ENCODE data around the gene GREM2. TPM values are rescaled to one million over a fixed set of nuclear protein-coding genes. Genes with fewer than 3 reads are reported as not detected.

GREM2 gene
- total and polyA plus RNA-seq, 2 experiments from 2014 or later, result 0.18 to 0.21 TPM

- H3K9me2 ChIP-seq (ENCODE audit: insufficient read depth), result no peaks in the 10 kb centered on the region
- no peaks in the 10 kb centered on the region for H3K4me1 ChIP-seq (ENCODE audit: insufficient read depth)
- no peaks in the 10 kb centered on the region for H3K36me3 ChIP-seq (ENCODE audit: insufficient read depth)
- H3K27ac ChIP-seq (ENCODE audit: low read depth), result no peak overlapping the region
- H3K4me2 ChIP-seq, result no peak overlapping the region
- TF ChIP-seq JUNB (IDR thresholded peaks at IDR 0.05; ENCODE audit: unreplicated experiment) (no peak), STAT1 (IDR thresholded peaks at IDR 0.05; ENCODE audit: unreplicated experiment) (no peak), CTCF (conservative IDR thresholded peaks at IDR 0.05; ENCODE audit: low read depth in 2 of 2) (no peak), CREB1 (CRISPR knock-in tag; IDR thresholded peaks at IDR 0.05; ENCODE audit: low read depth) (no peak), ZNF114 (CRISPR knock-in tag; IDR thresholded peaks at IDR 0.05) (no peak), ZNF462 (CRISPR knock-in tag; IDR thresholded peaks at IDR 0.05) (no peak), ETS1 (IDR thresholded peaks at IDR 0.05) (no peak)
- no peak for DNase-seq (ENCODE audit: low spot score)
- Mint-ChIP-seq H3K27ac (no peak overlapping the region), H3K27me3 (ENCODE audit: insufficient read depth, low read depth, poor library complexity) (peaks cover 3% of the 10 kb centered on the region), H3K4me1 (no peaks in the 10 kb centered on the region), H3K9me3 (no peaks in the 10 kb centered on the region), H3K4me3 (no peak overlapping the region), H3K36me3 (ENCODE audit: low read depth) (no peaks in the 10 kb centered on the region)
- no peak overlapping the region for H3K4me3 ChIP-seq
- no peaks in the 10 kb centered on the region for H4K20me1 ChIP-seq (replicated peaks; ENCODE audit: insufficient read depth)
- no peaks in the 10 kb centered on the region for H3K79me2 ChIP-seq (replicated peaks; ENCODE audit: insufficient read depth)
- ATAC-seq, result no peak
- H3F3A ChIP-seq (replicated peaks; ENCODE audit: low read depth), result no peaks in the 10 kb centered on the region
- H2AFZ ChIP-seq, result peak overlapping the region; percentile 23; the same call in 1 of the 2 replicates
- no peaks in the 10 kb centered on the region for H3K27me3 ChIP-seq (ENCODE audit: insufficient read depth)
These were observed 32.8 kb upstream of the GREM2 start for GRCh38 chr1:240644732-240645131.
